Measurements from ENCODE around the gene STIP1.

STIP1 gene

GRCh38 chr11:64244107-64244506 lies 58.1 kb downstream of the STIP1 start:
- Histone ChIP-seq H3K79me2 (ENCODE audit: control insufficient read depth, insufficient read depth, low read length, poor library complexity) (peaks cover 32% of the 10 kb centered on the region), H4K91ac (ENCODE audit: low read depth, low read length) (no peak overlapping the region), H3K27ac (ENCODE audit: low read depth, low read length) (no peak overlapping the region), H2BK5ac (ENCODE audit: low read depth, low read length, poor library complexity) (no peak overlapping the region), H3K4ac (ENCODE audit: low read depth, low read length) (peak overlapping the region; percentile 23), H3K9me3 (ENCODE audit: insufficient read depth, low read depth, low read length) (peaks cover 4% of the 10 kb centered on the region), H3K4me1 (ENCODE audit: control insufficient read depth in 1 of 2, insufficient read depth in 2 of 2, low read length in 2 of 2) (peaks cover 28 to 42% of the 10 kb centered on the region in 2 experiments), H3K27me3 (ENCODE audit: insufficient read depth, low read length) (no peaks in the 10 kb centered on the region), H2AK5ac (ENCODE audit: low read length) (no peak overlapping the region), H3K9ac (ENCODE audit: low read length) (no peak overlapping the region), H4K8ac (ENCODE audit: low read depth, low read length) (no peak overlapping the region), H3K14ac (ENCODE audit: low read length) (no peak overlapping the region), H3K4me3 (ENCODE audit: low read depth, low read length) (no peak overlapping the region), H2BK120ac (ENCODE audit: insufficient read depth, low read length, poor library complexity) (no peak overlapping the region), H2BK12ac (ENCODE audit: low read length) (no peak overlapping the region), H3K79me1 (ENCODE audit: low read length) (peaks cover 44% of the 10 kb centered on the region), H3K23ac (ENCODE audit: low read length) (no peak overlapping the region), H3K18ac (ENCODE audit: low read length) (peak overlapping the region; percentile 29), H2AFZ (ENCODE audit: insufficient read depth, low read length, poor library complexity) (no peak overlapping the region), H4K12ac (ENCODE audit: low read depth, low read length) (no peak overlapping the region), H3K4me2 (ENCODE audit: low read length) (no peak overlapping the region), H3K36me3 (ENCODE audit: control insufficient read depth in 1 of 2, insufficient read depth in 2 of 2, low read length in 2 of 2) (peaks cover 20 to 27% of the 10 kb centered on the region in 2 experiments)
- no CpG with 5 or more reads among the region's 5 CpGs for WGBS (ENCODE audit: extremely low coverage, insufficient coverage, insufficient read length)
- DNase-seq = no peak

GRCh38 chr11:64244966-64245365 lies 59.0 kb downstream of the STIP1 start:
- Histone ChIP-seq H2BK120ac (ENCODE audit: insufficient read depth, low read length, poor library complexity) (peak overlapping the region; percentile 23), H2BK12ac (ENCODE audit: low read length) (peak overlapping the region; percentile 18), H3K18ac (ENCODE audit: low read length) (peak overlapping the region; percentile 22), H3K27ac (ENCODE audit: low read depth, low read length) (peak overlapping the region; percentile 87), H3K23ac (ENCODE audit: low read length) (no peak overlapping the region), H3K4me3 (ENCODE audit: low read depth, low read length) (peak overlapping the region; percentile 97), H3K79me1 (ENCODE audit: low read length) (peaks cover 44% of the 10 kb centered on the region), H3K27me3 (ENCODE audit: insufficient read depth, low read length) (no peaks in the 10 kb centered on the region), H3K36me3 (ENCODE audit: control insufficient read depth in 1 of 2, insufficient read depth in 2 of 2, low read length in 2 of 2) (peaks cover 19 to 26% of the 10 kb centered on the region in 2 experiments), H3K4ac (ENCODE audit: low read depth, low read length) (peak overlapping the region; percentile 89), H4K91ac (ENCODE audit: low read depth, low read length) (peak overlapping the region; percentile 67), H4K12ac (ENCODE audit: low read depth, low read length) (no peak overlapping the region), H3K9me3 (ENCODE audit: insufficient read depth, low read depth, low read length) (peaks cover 4% of the 10 kb centered on the region), H2AFZ (ENCODE audit: insufficient read depth, low read length, poor library complexity) (no peak overlapping the region), H3K4me1 (ENCODE audit: control insufficient read depth in 1 of 2, insufficient read depth in 2 of 2, low read length in 2 of 2) (peaks cover 23 to 37% of the 10 kb centered on the region in 2 experiments), H4K8ac (ENCODE audit: low read depth, low read length) (peak overlapping the region; percentile 61), H3K14ac (ENCODE audit: low read length) (peak overlapping the region; percentile 18), H3K4me2 (ENCODE audit: low read length) (peak overlapping the region; percentile 73), H3K79me2 (ENCODE audit: control insufficient read depth, insufficient read depth, low read length, poor library complexity) (peaks cover 32% of the 10 kb centered on the region), H2AK5ac (ENCODE audit: low read length) (peak overlapping the region; percentile 11), H2BK5ac (ENCODE audit: low read depth, low read length, poor library complexity) (no peak overlapping the region), H3K9ac (ENCODE audit: low read length) (peak overlapping the region; percentile 32)
- whole genome bisulfite sequencing (ENCODE audit: extremely low coverage, insufficient coverage, insufficient read length) = no CpG with 5 or more reads among the region's 6 CpGs
- DNase-seq = no peak

- peak overlapping the region; percentile 41 for H3K18ac ChIP-seq (ENCODE audit: low read length)
- H3K79me1 ChIP-seq (ENCODE audit: low read length) = peaks cover 41% of the 10 kb centered on the region
- H3K9me3 ChIP-seq (ENCODE audit: insufficient read depth, low read depth, low read length) = peaks cover 4% of the 10 kb centered on the region
- WGBS (ENCODE audit: extremely low coverage, insufficient coverage, insufficient read length) = no CpG with 5 or more reads among the region's 6 CpGs
- H3K23ac ChIP-seq (ENCODE audit: low read length) = no peak overlapping the region
- H3K36me3 ChIP-seq (ENCODE audit: control insufficient read depth in 1 of 2, insufficient read depth in 2 of 2, low read length in 2 of 2) = peaks cover 19 to 26% of the 10 kb centered on the region in 2 experiments
- no peak overlapping the region for H2AK5ac ChIP-seq (ENCODE audit: low read length)
- peak overlapping the region; percentile 78 for H3K14ac ChIP-seq (ENCODE audit: low read length)
- H3K4me1 ChIP-seq (ENCODE audit: control insufficient read depth in 1 of 2, insufficient read depth in 2 of 2, low read length in 2 of 2) = peaks cover 20 to 32% of the 10 kb centered on the region in 2 experiments
- no peak for DNase-seq
- H3K4me3 ChIP-seq (ENCODE audit: low read depth, low read length) = peak overlapping the region; percentile 97
- H3K4ac ChIP-seq (ENCODE audit: low read depth, low read length) = peak overlapping the region; percentile 89
- no peaks in the 10 kb centered on the region for H3K27me3 ChIP-seq (ENCODE audit: insufficient read depth, low read length)
- H3K4me2 ChIP-seq (ENCODE audit: low read length) = peak overlapping the region; percentile 73
- H2BK5ac ChIP-seq (ENCODE audit: low read depth, low read length, poor library complexity) = no peak overlapping the region
- H2AFZ ChIP-seq (ENCODE audit: insufficient read depth, low read length, poor library complexity) = no peak overlapping the region
- peak overlapping the region; percentile 32 for H3K9ac ChIP-seq (ENCODE audit: low read length)
- peak overlapping the region; percentile 32 for H4K8ac ChIP-seq (ENCODE audit: low read depth, low read length)
- peak overlapping the region; percentile 87 for H3K27ac ChIP-seq (ENCODE audit: low read depth, low read length)
- peak overlapping the region; percentile 23 for H2BK120ac ChIP-seq (ENCODE audit: insufficient read depth, low read length, poor library complexity)
- no peak overlapping the region for H4K12ac ChIP-seq (ENCODE audit: low read depth, low read length)
- H4K91ac ChIP-seq (ENCODE audit: low read depth, low read length) = peak overlapping the region; percentile 67
- H2BK12ac ChIP-seq (ENCODE audit: low read length) = no peak overlapping the region
- H3K79me2 ChIP-seq (ENCODE audit: control insufficient read depth, insufficient read depth, low read length, poor library complexity) = peaks cover 32% of the 10 kb centered on the region
Measured at GRCh38 chr11:64245401-64245796, 59.4 kb downstream of the STIP1 start.

- Histone ChIP-seq H3K9me3 (ENCODE audit: insufficient read depth, low read depth, low read length) (peaks cover 4% of the 10 kb centered on the region), H2AK5ac (ENCODE audit: low read length) (peak overlapping the region; percentile 60), H3K27me3 (ENCODE audit: insufficient read depth, low read length) (no peaks in the 10 kb centered on the region), H3K79me1 (ENCODE audit: low read length) (peaks cover 39% of the 10 kb centered on the region), H3K4ac (ENCODE audit: low read depth, low read length) (peak overlapping the region; percentile 89), H4K12ac (ENCODE audit: low read depth, low read length) (peak overlapping the region; percentile 56), H3K27ac (ENCODE audit: low read depth, low read length) (peak overlapping the region; percentile 87), H4K8ac (ENCODE audit: low read depth, low read length) (peak overlapping the region; percentile 58), H3K9ac (ENCODE audit: low read length) (peak overlapping the region; percentile 92), H3K4me3 (ENCODE audit: low read depth, low read length) (peak overlapping the region; percentile 97), H2BK12ac (ENCODE audit: low read length) (peak overlapping the region; percentile 1), H2BK5ac (ENCODE audit: low read depth, low read length, poor library complexity) (peak overlapping the region; percentile 23), H3K4me1 (ENCODE audit: control insufficient read depth in 1 of 2, insufficient read depth in 2 of 2, low read length in 2 of 2) (peaks cover 24 to 35% of the 10 kb centered on the region in 2 experiments), H2AFZ (ENCODE audit: insufficient read depth, low read length, poor library complexity) (peak overlapping the region; percentile 41), H3K79me2 (ENCODE audit: control insufficient read depth, insufficient read depth, low read length, poor library complexity) (peaks cover 28% of the 10 kb centered on the region), H3K18ac (ENCODE audit: low read length) (peak overlapping the region; percentile 52), H4K91ac (ENCODE audit: low read depth, low read length) (peak overlapping the region; percentile 75), H2BK120ac (ENCODE audit: insufficient read depth, low read length, poor library complexity) (peak overlapping the region; percentile 50), H3K36me3 (ENCODE audit: control insufficient read depth in 1 of 2, insufficient read depth in 2 of 2, low read length in 2 of 2) (peaks cover 19 to 26% of the 10 kb centered on the region in 2 experiments), H3K23ac (ENCODE audit: low read length) (peak overlapping the region; percentile 50), H3K4me2 (ENCODE audit: low read length) (peak overlapping the region; percentile 73), H3K14ac (ENCODE audit: low read length) (peak overlapping the region; percentile 78)
- DNase-seq = peak; percentile 97 to 100
- no CpG with 5 or more reads among the region's 46 CpGs for WGBS (ENCODE audit: extremely low coverage, insufficient coverage, insufficient read length)
Measured at GRCh38 chr11:64245797-64246620, 60.0 kb downstream of the STIP1 start.
